Osteoblast (primary cell): ENCODE measurements around the gene C1R. TPM values are rescaled to one million over a fixed set of nuclear protein-coding genes. Genes with fewer than 3 reads are reported as not detected.

Experiments used
- DNase-seq: peaks from one replicate; pipeline ENCODE4 v3.0.0; 2011; ENCODE audit warnings: low spot score, mixed read lengths; ENCODE audit not compliant: insufficient read length; ENCODE audit errors: missing footprints
- H2AFZ ChIP-seq: 2 replicates; pipeline ENCODE4 v1.6.0; 2011; ENCODE audit warnings: mild to moderate bottlenecking, low read length
- H3K27ac ChIP-seq: 2 replicates; pipeline ENCODE4 v1.5.1; 2011; ENCODE audit warnings: mild to moderate bottlenecking, low read depth, low read length, moderate library complexity
- H3K27me3 ChIP-seq: 2 replicates; pipeline ENCODE4 v1.6.0; 2012; ENCODE audit warnings: mild to moderate bottlenecking, control low read depth, inconsistent platforms, low read length, moderate library complexity; ENCODE audit not compliant: insufficient read depth
- H3K36me3 ChIP-seq: 2 replicates; pipeline ENCODE4 v1.5.1; 2011; ENCODE audit warnings: mild to moderate bottlenecking, low read length, control low read depth, moderate library complexity; ENCODE audit not compliant: insufficient read depth
- H3K4me1 ChIP-seq: 2 replicates; pipeline ENCODE4 v1.5.1; 2011; ENCODE audit warnings: mild to moderate bottlenecking, low read length, control low read depth, moderate library complexity; ENCODE audit not compliant: insufficient read depth
- H3K4me2 ChIP-seq: 2 replicates; pipeline ENCODE4 v1.6.0; 2011; ENCODE audit warnings: mild to moderate bottlenecking, low read length; ENCODE audit not compliant: insufficient read depth
- H3K4me3 ChIP-seq: fragments of 200-600 bp; sonication (generic); 3 replicates; pipeline ENCODE4 v1.5.1; 2012; ENCODE audit warnings: mild to moderate bottlenecking, low read length, inconsistent platforms; ENCODE audit not compliant: insufficient read depth
- H3K79me2 ChIP-seq: 2 replicates; pipeline ENCODE4 v1.6.0; 2012; ENCODE audit warnings: mild to moderate bottlenecking, low read length, control low read depth, inconsistent platforms; ENCODE audit not compliant: insufficient read depth
- H3K9me3 ChIP-seq: 2 replicates; pipeline ENCODE4 v1.5.1; 2011; ENCODE audit warnings: low read depth, low read length, control low read depth
- H4K20me1 ChIP-seq: 2 replicates; pipeline ENCODE4 v1.6.0; 2012; ENCODE audit warnings: mild to moderate bottlenecking, low read length, control low read depth; ENCODE audit not compliant: insufficient read depth
- total RNA-seq: library from RNA; depleted of rRNA; stranded (reverse); fragments of >200 nt; gene quantifications from 2 replicates; pipeline ENCODE4 v1.2.3, GENCODE V29; 2012
- TF ChIP-seq, protein P1 (sequence below): IDR thresholded peaks from 2 replicates; pipeline ENCODE4 v1.5.1; 2011; ENCODE audit warnings: mild to moderate bottlenecking, low read depth, low read length, moderate library complexity; ENCODE audit errors: extremely low read depth

C1R gene
- total RNA-seq, result 313 and 330 TPM in 2 replicates

DNA sequence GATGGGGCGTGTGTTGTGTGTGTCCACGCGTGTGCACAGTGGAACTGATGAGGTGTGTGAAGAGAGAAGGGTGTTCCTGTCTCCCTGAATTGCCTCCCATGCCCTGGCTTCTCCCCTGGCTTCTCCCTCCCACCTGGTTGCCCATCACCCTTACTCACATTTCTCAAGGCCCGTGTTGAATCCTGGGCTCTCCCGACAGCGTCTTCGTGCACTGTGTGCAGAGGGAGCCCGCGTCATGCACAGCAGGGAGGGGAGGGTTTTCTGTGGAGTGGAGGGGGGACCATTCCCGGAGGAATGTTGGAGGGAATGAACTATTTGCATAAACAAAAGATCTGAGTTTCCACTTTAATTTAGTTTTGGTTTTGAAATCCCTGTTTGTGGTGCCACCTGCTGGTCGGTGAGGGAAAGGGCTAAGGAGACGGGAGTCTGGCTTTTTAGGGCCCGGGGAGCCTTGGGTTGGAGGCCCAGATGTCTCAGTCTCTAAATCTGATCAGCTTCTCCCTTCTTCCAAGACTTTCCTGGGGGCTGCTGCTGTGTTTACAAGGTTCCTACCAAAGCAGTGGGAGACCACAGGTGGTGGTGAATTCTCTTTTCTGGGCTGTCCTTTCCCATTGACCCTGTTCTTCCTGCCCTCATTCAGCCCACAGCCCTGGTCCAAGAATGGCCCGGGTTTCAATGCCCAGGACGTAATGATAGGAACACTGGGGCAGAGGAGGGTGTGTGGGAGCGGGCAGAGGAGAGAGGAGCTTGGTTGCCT, at the start of gene C1R:
Gene C1R (minus strand): TSS at position 217 of the 757 bp plus-strand sequence. CDS start 57 bp downstream, at position 160.
- peaks cover 3% of the 10 kb centered on the region for H3K27me3 ChIP-seq
- peak within 1 kb of the TSS; percentile 99 for H3K4me2 ChIP-seq
- peak within 1 kb of the TSS; percentile 80 for H3K27ac ChIP-seq
- H2AFZ ChIP-seq, result peak within 1 kb of the TSS; percentile 95
- DNase-seq, result peak; percentile 96
- TF ChIP-seq, protein P1, sequence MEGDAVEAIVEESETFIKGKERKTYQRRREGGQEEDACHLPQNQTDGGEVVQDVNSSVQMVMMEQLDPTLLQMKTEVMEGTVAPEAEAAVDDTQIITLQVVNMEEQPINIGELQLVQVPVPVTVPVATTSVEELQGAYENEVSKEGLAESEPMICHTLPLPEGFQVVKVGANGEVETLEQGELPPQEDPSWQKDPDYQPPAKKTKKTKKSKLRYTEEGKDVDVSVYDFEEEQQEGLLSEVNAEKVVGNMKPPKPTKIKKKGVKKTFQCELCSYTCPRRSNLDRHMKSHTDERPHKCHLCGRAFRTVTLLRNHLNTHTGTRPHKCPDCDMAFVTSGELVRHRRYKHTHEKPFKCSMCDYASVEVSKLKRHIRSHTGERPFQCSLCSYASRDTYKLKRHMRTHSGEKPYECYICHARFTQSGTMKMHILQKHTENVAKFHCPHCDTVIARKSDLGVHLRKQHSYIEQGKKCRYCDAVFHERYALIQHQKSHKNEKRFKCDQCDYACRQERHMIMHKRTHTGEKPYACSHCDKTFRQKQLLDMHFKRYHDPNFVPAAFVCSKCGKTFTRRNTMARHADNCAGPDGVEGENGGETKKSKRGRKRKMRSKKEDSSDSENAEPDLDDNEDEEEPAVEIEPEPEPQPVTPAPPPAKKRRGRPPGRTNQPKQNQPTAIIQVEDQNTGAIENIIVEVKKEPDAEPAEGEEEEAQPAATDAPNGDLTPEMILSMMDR, result peak; percentile 93
- H3K79me2 ChIP-seq, result no peaks in the 10 kb centered on the region
- H3K4me1 ChIP-seq, result peaks cover 23% of the 10 kb centered on the region
- peak within 1 kb of the TSS; percentile 86 for H3K4me3 ChIP-seq
- H3K9me3 ChIP-seq, result no peaks in the 10 kb centered on the region
- no peaks in the 10 kb centered on the region for H4K20me1 ChIP-seq
- H3K36me3 ChIP-seq, result peaks cover 17% of the 10 kb centered on the region

DNA sequence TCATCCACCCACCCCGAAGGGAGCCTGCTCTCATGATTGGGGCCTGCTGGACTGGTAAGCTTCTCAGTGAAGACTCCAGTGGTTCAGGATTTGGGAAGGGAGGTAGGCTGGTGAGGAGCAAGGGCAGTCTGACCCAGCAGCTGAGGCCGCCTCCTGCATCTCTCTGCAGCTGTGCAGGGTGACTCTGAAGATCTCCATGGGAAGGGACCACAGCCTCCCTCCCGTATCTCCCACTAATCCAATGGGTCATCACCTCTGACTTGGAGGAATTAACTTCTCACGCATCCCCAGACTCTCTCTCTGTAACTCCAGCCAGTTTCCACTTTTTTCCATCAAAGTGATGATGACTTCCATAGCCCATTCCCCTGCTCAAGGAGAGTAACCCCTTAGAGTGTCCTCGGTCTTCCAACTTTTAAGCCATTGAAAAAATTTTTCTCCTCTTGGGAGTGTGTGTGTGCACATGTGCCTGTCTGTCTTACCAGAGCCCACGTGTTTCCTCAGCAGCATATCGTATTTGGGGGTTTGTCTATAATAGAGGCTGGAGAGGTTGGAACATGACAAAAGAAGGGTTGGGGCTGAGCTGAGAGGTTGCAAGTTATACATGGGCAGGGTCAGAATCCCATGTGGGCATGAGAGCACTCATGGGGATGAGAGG, 49.2 kb upstream of the C1R start:
- H3K27me3 ChIP-seq, result no peaks in the 10 kb centered on the region
- no peaks in the 10 kb centered on the region for H3K79me2 ChIP-seq
- H3K9me3 ChIP-seq, result no peaks in the 10 kb centered on the region
- no peaks in the 10 kb centered on the region for H3K36me3 ChIP-seq
- no peak overlapping the region for H3K27ac ChIP-seq
- no peaks in the 10 kb centered on the region for H4K20me1 ChIP-seq
- TF ChIP-seq, protein P1, result no peak
- H3K4me2 ChIP-seq, result no peak overlapping the region
- H2AFZ ChIP-seq, result no peak overlapping the region
- H3K4me1 ChIP-seq, result peaks cover 3% of the 10 kb centered on the region
- H3K4me3 ChIP-seq, result no peak overlapping the region
- no peak for DNase-seq

- no peak overlapping the region for H3K4me3 ChIP-seq
- H2AFZ ChIP-seq, result no peak overlapping the region
- TF ChIP-seq, protein P1, result no peak
- DNase-seq, result no peak
- H3K79me2 ChIP-seq, result no peaks in the 10 kb centered on the region
- H3K27me3 ChIP-seq, result no peaks in the 10 kb centered on the region
- H3K9me3 ChIP-seq, result no peaks in the 10 kb centered on the region
- H3K4me2 ChIP-seq, result no peak overlapping the region
- H3K27ac ChIP-seq, result no peak overlapping the region
- H3K4me1 ChIP-seq, result peaks cover under 1% of the 10 kb centered on the region
- H3K36me3 ChIP-seq, result peaks cover 6% of the 10 kb centered on the region
- no peaks in the 10 kb centered on the region for H4K20me1 ChIP-seq
Measured at GRCh38 chr12:7139200-7139599, 47.0 kb upstream of the C1R start.

DNA sequence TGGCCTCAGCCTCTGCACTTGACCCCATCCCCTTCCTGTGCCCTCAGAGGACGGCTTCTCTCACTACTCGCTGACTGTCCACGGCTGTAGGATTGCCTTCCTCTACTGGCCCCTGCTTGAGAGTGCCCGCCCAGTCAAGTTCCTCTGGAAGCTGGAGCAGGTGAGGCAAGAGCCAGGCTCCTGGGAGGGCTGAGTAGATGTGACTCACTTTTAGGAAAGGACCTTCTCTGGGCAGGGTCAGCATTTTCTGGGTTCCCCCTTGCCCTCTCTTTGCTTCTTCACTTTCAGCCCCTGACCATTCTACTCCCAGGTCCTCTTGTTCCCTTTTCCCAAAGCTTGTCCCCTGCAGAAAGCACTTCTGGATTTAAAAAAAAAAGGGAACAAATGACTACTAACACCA, 45.7 kb upstream of the C1R start:
- DNase-seq, result no peak
- Histone ChIP-seq H3K27me3 (no peaks in the 10 kb centered on the region), H3K4me3 (no peak overlapping the region), H3K9me3 (no peaks in the 10 kb centered on the region), H2AFZ (no peak overlapping the region), H4K20me1 (no peaks in the 10 kb centered on the region), H3K4me1 (no peaks in the 10 kb centered on the region), H3K27ac (no peak overlapping the region), H3K4me2 (no peak overlapping the region), H3K79me2 (no peaks in the 10 kb centered on the region), H3K36me3 (peaks cover 12% of the 10 kb centered on the region)
- TF ChIP-seq, protein P1, result no peak
